Activated naive CD4-positive, alpha-beta T cell treated with Interleukin-2 at 50 U/mL for 16 hours (primary cell): ENCODE data around the gene NSFL1C.

Source experiments
- DNase-seq: peaks from one replicate; pipeline ENCODE4 v3.0.0-alpha.2; 2020

The NSFL1C gene

GRCh38 chr20:1457992-1458391, 8.7 kb downstream of the NSFL1C start:
- no peak for DNase-seq

- no peak for DNase-seq
Observed at GRCh38 chr20:1456300-1456699, 10.3 kb downstream of the NSFL1C start.

DNA sequence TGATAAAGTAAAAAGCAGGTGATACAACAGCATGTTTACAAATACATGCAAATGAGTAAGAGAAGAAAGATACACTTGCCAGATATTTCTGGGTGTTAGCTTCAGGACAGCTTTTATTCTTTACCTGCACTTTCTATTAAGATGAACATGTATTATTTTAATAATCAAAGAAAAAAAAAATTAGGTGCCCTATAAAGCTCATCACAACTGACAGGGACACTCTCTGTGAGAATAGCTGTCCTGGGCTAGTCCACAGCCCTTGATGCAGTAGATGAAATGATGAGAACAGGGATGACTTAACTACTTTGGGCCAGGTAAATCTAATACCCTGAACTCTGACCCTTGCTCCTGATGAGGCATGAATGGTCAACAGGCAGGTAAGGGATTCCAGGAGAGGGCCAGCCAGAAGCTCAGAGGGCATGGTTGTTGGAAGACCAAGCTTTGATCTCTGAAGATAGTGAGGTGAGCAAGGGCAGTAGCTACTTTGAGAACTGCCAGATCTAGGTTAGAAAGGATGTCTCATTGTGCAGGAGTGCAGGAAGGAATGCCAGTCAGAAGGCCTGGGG, 15.6 kb downstream of the NSFL1C start:
- no peak for DNase-seq

GRCh38 chr20:1449370-1449769, 17.3 kb downstream of the NSFL1C start:
- DNase-seq: no peak

GRCh38 chr20:1448081-1448620, 18.5 kb downstream of the NSFL1C start:
- DNase-seq: no peak

DNA sequence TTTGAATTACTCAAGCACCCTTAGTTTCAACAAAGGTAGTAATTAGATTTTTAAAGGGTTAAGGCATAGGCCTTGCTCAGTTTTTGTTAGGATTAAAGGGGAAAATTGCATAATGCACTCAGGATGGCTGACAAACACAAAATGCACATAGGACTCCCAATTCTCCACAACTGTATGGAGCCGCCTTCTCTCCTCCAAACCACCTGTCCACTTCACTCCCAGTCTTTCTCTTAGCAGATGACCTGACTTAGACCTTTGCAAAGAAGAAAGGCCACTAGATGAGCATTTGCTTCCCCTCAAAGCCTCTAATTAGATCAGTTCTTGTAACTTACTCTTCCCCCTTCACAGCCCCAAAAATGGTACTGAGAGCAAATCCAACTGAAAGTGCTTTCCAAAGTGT, 20.1 kb downstream of the NSFL1C start:
- DNase-seq: no peak

- DNase-seq: no peak
Observed at GRCh38 chr20:1443085-1443484, 23.6 kb downstream of the NSFL1C start.

DNA sequence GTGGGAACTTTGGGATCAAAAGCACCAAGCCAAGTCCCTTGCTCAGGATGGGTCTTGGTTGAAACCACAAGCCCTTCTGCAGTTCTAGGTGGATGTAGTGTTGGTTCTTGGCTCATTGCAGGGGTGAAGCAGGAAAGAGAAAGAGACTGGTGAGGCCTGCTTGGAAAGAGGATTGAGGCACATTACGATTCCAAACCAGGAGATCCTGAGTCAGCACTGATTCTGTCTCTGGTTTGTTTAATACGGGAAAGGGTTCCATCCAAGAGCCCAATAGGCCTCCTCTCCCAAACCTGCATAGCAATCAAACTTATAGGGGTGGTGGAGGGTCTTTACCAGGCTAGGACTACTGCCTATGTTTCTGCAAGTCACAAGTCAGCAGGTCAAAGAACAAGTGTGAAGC, 24.3 kb downstream of the NSFL1C start:
- DNase-seq: no peak

GRCh38 chr20:1441133-1441532, 25.5 kb downstream of the NSFL1C start:
- DNase-seq: no peak

- no peak for DNase-seq
Observed at GRCh38 chr20:1440024-1440423, 26.6 kb downstream of the NSFL1C start.

- DNase-seq: no peak
Observed at GRCh38 chr20:1438361-1438760, 28.3 kb downstream of the NSFL1C start.

DNA sequence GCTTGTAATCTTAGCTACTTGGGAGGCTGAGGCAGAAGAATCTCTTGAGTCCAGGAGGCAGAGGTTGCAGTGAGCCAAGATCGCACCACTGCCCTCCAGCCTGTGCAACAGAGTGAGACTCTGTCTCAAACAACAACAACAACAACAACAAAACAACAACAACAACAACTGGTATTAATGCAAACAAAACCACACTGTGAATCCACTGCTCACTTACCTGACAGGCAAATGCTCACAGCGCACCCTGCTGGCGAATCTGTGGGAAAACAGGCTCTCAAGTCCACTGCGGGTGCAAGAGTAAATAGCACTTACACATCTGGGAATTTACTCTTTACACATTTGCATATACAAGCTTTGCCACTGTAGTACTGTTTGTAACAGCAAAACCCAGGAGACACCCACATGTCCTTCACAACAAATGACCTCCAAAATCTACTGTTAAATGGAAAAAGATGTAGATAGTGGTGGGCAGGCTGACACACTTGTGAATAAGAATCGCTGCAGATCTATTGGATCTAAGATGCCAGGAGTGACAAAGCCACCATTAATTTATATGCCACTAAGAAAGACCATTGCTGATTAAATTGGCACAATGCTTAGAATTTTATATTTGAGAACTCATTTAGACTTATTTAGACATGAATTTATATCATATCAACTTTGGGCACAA, 29.3 kb downstream of the NSFL1C start:
- DNase-seq: peak; percentile 78

GRCh38 chr20:1436263-1436662, 30.4 kb downstream of the NSFL1C start:
- no peak for DNase-seq

DNA sequence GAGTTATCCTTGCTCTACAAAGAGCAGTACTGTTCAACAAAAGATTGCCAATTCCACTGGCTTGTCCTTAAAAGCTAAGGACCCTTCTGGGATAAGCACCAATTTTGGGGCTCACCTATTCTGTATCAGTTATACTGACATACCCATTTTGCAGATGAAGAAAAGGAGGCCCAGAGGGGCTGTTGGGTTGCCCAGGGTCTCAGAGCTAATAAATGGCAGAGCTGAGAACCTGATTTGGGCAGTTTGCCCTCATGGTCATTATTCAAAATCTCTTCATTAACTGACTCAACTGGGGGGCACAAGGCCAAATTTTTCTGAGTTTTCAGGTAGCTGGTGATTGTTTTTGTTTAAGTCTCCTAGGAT, 31.3 kb downstream of the NSFL1C start:
- no peak for DNase-seq

- peak; percentile 53 for DNase-seq
Observed at GRCh38 chr20:1434571-1435336, 31.9 kb downstream of the NSFL1C start.

DNA sequence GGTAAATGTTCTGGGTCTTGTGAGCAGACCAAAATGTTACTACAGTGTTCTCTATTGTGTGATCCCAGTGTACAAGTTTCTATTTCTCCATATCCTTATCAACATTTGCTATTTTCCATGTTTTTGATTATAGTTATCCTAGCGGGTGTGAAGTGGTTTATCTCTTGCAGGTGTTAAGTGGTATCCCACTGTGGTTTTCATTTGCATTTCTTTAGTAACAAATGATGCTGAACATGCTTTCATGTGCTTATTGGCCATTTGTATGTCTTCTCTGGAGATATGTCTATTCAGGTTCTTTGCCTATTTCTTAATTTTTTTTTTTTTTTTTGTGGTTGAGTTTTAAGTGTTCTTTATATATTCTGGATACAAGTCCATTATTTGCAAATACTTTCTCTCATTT, 35.5 kb downstream of the NSFL1C start:
- DNase-seq: no peak

DNA sequence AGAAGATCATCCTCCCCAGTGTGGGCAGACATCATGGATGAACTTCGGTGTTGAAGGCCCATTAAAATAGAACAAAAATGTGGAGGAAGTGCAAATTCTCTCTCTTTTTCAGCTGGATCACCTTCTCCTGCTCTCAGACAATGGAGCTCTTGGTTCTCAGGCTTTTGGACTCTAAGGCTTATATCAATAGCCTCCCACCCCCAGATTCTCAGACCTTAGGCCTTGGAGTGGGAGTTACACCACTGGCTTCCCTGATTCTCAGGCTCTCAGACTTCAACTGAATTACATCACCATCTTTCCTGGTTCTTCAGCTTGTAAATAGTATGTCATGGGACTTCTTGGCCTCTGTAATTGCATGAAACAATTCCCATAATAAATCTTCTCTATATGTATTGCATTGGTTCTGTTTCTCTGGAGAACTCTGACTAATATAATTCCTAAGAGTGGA, 36.6 kb downstream of the NSFL1C start:
- no peak for DNase-seq

- no peak for DNase-seq
Observed at GRCh38 chr20:1429143-1429728, 37.4 kb downstream of the NSFL1C start.

- no peak for DNase-seq
Observed at GRCh38 chr20:1427457-1428054, 39.1 kb downstream of the NSFL1C start.

GRCh38 chr20:1426231-1426849, 40.3 kb downstream of the NSFL1C start:
- DNase-seq: no peak

DNA sequence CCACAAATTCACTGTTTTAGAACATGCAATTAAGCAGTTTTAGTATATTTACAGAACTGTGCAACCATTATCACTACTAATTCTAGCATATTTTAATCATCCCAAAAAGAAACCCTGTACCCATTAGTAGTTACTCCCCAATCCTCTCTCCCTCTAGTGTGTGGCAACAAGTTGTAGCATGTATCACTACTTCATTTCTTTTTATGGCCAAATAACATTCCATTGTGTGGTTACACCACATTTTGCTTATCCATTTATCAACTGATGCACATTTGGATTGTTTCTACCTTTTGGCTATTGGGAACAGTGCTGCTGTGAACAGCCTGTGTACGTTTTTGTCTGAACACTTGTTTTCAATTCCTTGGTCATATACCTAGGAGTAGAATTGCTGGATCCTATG, 42.3 kb downstream of the NSFL1C start:
- DNase-seq: no peak

- DNase-seq: no peak
Observed at GRCh38 chr20:1423625-1424106, 43.0 kb downstream of the NSFL1C start.

DNA sequence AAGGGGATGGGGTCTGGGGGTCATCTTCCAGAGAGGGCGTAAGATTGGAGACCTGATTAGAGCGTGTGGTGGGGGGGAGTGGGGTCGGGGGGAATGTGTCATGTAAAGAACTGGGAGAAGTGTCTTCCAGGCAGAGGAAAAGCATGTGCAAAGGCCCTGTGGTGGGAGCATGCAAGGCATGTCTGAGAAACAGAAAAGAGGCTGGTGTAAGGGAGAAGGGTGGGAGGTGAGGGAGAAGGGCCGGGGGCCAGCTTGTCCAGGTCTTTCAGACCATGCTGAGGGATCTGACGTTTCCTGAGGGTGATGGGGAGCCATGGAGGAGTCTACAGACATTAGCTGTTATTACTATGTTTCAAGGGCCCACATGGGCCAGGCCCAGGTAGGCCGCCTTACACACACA, 43.4 kb downstream of the NSFL1C start:
- DNase-seq: no peak
